Measurements from ENCODE around the gene NOL4L.

Gene NOL4L

DNA sequence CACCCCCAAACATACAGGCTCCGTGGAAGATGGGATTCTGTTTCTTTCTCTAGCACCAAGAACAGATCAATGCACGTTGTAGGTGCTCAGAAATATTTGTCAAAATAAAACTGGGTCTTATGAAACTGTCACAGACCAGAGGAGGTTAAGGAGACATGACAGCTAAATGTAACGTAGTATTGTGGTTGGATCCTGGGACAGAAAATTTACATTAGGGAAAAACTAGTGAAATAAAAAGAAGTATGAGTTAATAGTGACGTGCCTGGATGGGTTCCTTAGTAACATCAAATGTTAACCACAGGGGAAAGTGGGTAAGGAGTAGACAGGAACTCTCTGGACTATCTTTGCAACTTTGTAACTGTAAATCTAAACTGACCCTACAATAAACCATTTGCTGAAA, 31.5 kb downstream of the NOL4L start:
- TF ChIP-seq, protein P1, sequence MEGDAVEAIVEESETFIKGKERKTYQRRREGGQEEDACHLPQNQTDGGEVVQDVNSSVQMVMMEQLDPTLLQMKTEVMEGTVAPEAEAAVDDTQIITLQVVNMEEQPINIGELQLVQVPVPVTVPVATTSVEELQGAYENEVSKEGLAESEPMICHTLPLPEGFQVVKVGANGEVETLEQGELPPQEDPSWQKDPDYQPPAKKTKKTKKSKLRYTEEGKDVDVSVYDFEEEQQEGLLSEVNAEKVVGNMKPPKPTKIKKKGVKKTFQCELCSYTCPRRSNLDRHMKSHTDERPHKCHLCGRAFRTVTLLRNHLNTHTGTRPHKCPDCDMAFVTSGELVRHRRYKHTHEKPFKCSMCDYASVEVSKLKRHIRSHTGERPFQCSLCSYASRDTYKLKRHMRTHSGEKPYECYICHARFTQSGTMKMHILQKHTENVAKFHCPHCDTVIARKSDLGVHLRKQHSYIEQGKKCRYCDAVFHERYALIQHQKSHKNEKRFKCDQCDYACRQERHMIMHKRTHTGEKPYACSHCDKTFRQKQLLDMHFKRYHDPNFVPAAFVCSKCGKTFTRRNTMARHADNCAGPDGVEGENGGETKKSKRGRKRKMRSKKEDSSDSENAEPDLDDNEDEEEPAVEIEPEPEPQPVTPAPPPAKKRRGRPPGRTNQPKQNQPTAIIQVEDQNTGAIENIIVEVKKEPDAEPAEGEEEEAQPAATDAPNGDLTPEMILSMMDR (IDR thresholded peaks at IDR 0.05) = no peak
- Histone ChIP-seq H3K4me1 (ENCODE audit: control insufficient read depth in 1 of 2, insufficient read depth in 1 of 2, low read depth in 1 of 2, low read length in 1 of 2) (no peaks in the 10 kb centered on the region), H3K27ac (no peak overlapping the region), H3K27me3 (no peaks in the 10 kb centered on the region), H3K4me3 (ENCODE audit: low read depth in 1 of 2, low read length in 1 of 2) (no peak overlapping the region), H3K9me3 (no peaks in the 10 kb centered on the region), H3K36me3 (no peaks in the 10 kb centered on the region)

DNA sequence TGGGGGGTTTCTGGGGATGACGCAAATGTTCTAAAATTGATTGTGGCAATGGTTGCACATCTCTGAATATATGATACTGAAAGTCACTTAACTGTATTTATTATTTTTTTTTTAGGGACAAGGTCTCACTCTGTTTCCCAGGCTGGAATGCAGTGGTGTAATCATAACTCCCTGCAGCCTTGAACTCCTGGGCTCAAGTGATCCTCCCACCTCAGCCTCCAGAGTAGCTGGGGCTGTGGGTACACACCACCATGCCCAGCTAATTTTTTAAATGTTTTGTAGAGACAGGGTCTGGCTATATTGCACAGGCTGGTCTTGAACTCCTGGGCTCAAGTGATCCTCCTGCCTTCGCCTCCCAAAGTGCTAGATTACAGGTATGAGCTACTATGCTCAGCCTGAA, 33.4 kb downstream of the NOL4L start:
- no peak overlapping the region for H3K27ac ChIP-seq
- TF ChIP-seq, protein P1 (IDR thresholded peaks at IDR 0.05) = no peak

DNA sequence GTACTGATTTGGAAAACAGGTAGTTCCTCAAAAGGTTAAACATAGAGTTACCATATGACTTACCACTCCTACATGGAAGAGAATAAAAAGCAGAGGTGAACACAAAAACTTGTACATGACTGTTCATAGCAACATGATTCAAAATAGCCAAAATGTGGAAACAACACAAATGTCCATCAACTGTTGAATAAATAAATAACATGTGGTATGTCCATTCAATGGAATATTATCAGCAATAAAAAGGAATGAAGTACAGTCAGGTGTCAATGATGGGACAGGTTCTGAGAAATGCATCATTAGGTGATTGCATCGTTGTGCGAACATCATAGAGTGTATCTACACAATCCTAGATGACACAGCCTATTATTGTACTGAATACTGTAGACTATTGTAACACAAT, 35.3 kb downstream of the NOL4L start:
- no peaks in the 10 kb centered on the region for H3K27me3 ChIP-seq
- no peaks in the 10 kb centered on the region for H3K9me3 ChIP-seq
- H3K4me1 ChIP-seq (ENCODE audit: control insufficient read depth in 1 of 2, insufficient read depth in 1 of 2, low read depth in 1 of 2, low read length in 1 of 2) = no peaks in the 10 kb centered on the region
- H3K36me3 ChIP-seq = no peaks in the 10 kb centered on the region
- no peak overlapping the region for H3K27ac ChIP-seq
- TF ChIP-seq, protein P1 (IDR thresholded peaks at IDR 0.05) = no peak
- no peak overlapping the region for H3K4me3 ChIP-seq (ENCODE audit: low read depth in 1 of 2, low read length in 1 of 2)

More for the DNA sequence above, 33.4 kb downstream of the NOL4L start:
- Histone ChIP-seq H3K9me3 (no peaks in the 10 kb centered on the region), H3K4me3 (ENCODE audit: low read depth in 1 of 2, low read length in 1 of 2) (no peak overlapping the region), H3K36me3 (no peaks in the 10 kb centered on the region), H3K27me3 (no peaks in the 10 kb centered on the region), H3K4me1 (ENCODE audit: control insufficient read depth in 1 of 2, insufficient read depth in 1 of 2, low read depth in 1 of 2, low read length in 1 of 2) (no peaks in the 10 kb centered on the region)

DNA sequence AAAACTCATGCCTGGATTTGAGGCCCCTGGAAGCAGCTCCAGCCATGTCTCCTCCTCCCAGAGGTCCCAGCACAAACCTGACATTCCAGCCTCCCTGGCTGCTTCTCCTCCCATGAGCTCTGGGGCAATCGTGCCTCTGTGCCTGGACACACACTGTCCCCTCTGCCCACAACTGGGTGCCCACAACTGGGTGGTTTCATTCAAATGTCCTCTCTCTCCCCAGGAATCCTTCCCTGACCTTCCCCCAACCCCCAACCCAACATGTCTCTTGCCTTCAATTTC, 37.4 kb downstream of the NOL4L start:
- H3K4me3 ChIP-seq (ENCODE audit: low read depth in 1 of 2, low read length in 1 of 2) = no peak overlapping the region
- no peak overlapping the region for H3K27ac ChIP-seq
- no peaks in the 10 kb centered on the region for H3K4me1 ChIP-seq (ENCODE audit: control insufficient read depth in 1 of 2, insufficient read depth in 1 of 2, low read depth in 1 of 2, low read length in 1 of 2)
- H3K27me3 ChIP-seq = no peaks in the 10 kb centered on the region
- TF ChIP-seq, protein P1 (IDR thresholded peaks at IDR 0.05) = no peak
- no peaks in the 10 kb centered on the region for H3K36me3 ChIP-seq
- no peaks in the 10 kb centered on the region for H3K9me3 ChIP-seq

DNA sequence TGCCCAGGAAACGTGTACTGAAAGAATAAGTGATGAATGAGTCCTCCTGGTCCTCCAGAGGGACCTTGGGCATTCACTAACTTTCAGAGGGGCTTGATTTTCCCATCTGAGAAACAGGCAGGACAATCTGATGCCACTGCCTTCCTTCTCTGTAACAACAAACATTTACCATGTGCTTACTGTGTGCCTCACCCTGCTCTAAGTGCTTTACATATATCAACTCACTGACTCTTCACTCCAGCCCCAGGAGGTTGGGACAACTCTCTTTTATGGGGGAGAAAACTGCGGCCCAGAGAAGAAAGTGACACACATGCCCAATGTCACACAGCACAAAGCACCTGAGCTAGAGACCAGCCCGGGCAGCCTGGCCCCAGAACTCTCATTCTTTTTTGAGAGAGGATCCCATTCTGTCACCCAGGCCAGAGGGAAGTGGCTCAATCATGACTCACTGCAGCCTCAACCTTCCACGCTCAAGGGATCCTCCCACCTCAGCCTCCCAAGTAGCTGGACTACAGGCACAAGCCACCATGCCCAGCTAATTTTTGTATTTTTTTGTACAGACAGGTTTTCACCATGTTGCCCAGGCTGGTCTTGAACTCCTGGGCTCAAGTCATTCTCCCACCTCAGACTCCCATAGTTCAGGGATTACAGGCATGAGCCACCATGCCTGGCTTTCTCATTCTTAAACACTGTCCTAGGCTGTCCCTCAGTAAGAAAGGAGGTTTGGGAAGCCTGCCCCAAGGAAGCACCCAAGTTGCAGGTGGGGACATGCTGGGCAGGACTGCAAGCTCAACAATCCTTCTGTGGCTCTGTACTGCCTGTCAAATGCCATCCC, 38.0 kb downstream of the NOL4L start:
- Histone ChIP-seq H3K36me3 (no peaks in the 10 kb centered on the region), H3K4me1 (ENCODE audit: control insufficient read depth in 1 of 2, insufficient read depth in 1 of 2, low read depth in 1 of 2, low read length in 1 of 2) (no peaks in the 10 kb centered on the region), H3K4me3 (ENCODE audit: low read depth in 1 of 2, low read length in 1 of 2) (no peak overlapping the region), H3K27me3 (no peaks in the 10 kb centered on the region), H3K27ac (no peak overlapping the region), H3K9me3 (no peaks in the 10 kb centered on the region)
- TF ChIP-seq, protein P1 (IDR thresholded peaks at IDR 0.05) = no peak
